GM12878 (cell line): Measurements from ENCODE around the gene TEX44. TPM values are rescaled to one million over a fixed set of nuclear protein-coding genes. Genes with fewer than 3 reads are reported as not detected.
A peak's percentile ranks its signal among the peaks of the same experiment; 100 is the strongest.

Experiments
- ATAC-seq: fragments of 200-7000 bp; cut with Tn5 transposase; 3 replicates; pipeline ENCODE4 v1.9.1; 2020; ENCODE audit warnings: mild to moderate bottlenecking, moderate library complexity
- BruUV-seq: library from RNA; stranded (reverse); fragments of 400-500 nt; replicated peaks from 2 replicates; lab custom pipeline; 2021; lab: Mats Ljungman, UMichigan
- CTCF ChIA-PET: fragments of 300-600 bp; sonication (Branson Sonifier 250); formaldehyde crosslinking; extraction: SDS; loops from one replicate; lab custom pipeline; 2021; ENCODE audit warnings: inconsistent platforms; lab: Yijun Ruan, JAX
- POLR2A ChIA-PET: fragments of 350-600 bp; formaldehyde crosslinking; extraction: SDS; loops from one replicate; lab custom pipeline; 2021; ENCODE audit warnings: inconsistent platforms; lab: Charles Lee
- RAD21 ChIA-PET: fragments of 300-600 bp; sonication (Branson Sonifier 250); formaldehyde crosslinking; loops from one replicate; lab custom pipeline; 2023; ENCODE audit warnings: antibody characterized with exemption; ENCODE audit not compliant: unreplicated experiment; lab: Charles Lee
- SMC1A ChIA-PET: fragments of 300-600 bp; sonication (Branson Sonifier 250); formaldehyde crosslinking; loops from one replicate; lab custom pipeline; 2023; ENCODE audit not compliant: unreplicated experiment, uncharacterized antibody; lab: Charles Lee
- DNase-seq: peaks from one replicate; pipeline ENCODE4 v3.0.0-alpha.2; 2011; ENCODE audit warnings: low read depth, low spot score
- FAIRE-seq: peaks from 3 replicates; lab custom pipeline; 2011; peaks lifted over from hg19 to GRCh38; lab: Jason Lieb, UNC
- H2AFZ ChIP-seq: 2 replicates; pipeline ENCODE4 v1.6.0; 2011; ENCODE audit warnings: low read depth, low read length, control low read depth; ENCODE audit not compliant: control insufficient read depth
- H3K27ac ChIP-seq: 2 replicates; pipeline ENCODE4 v1.5.1; 2011; ENCODE audit warnings: control low read depth; ENCODE audit not compliant: control insufficient read depth, insufficient read depth
- H3K27me3 ChIP-seq, 2 experiments: replicated peaks in 1 of 2; 2 replicates each; pipeline versions ENCODE4 v1.6.0 to v1.6.1; 2011; ENCODE audit warnings: low read length in 1 of 2; ENCODE audit not compliant: control insufficient read depth in 2 of 2, insufficient read depth in 2 of 2
- H3K36me3 ChIP-seq, 2 experiments: 2 replicates each; pipeline ENCODE4 v1.5.1; 2011; ENCODE audit warnings: low read length in 1 of 2; ENCODE audit not compliant: control insufficient read depth in 2 of 2, insufficient read depth in 2 of 2
- H3K4me1 ChIP-seq: 2 replicates; pipeline ENCODE4 v1.6.1; 2011; ENCODE audit warnings: mild to moderate bottlenecking, low read length, moderate library complexity, mixed read lengths; ENCODE audit not compliant: control insufficient read depth, insufficient read depth
- H3K4me2 ChIP-seq: 2 replicates; pipeline ENCODE4 v1.6.0; 2011; ENCODE audit warnings: control low read depth; ENCODE audit not compliant: control insufficient read depth, insufficient read depth
- H3K4me3 ChIP-seq: fragments of 200-600 bp; sonication (generic); 2 replicates; pipeline ENCODE4 v1.5.1; 2016
- H3K79me2 ChIP-seq: 2 replicates; pipeline ENCODE4 v1.6.0; 2011; ENCODE audit warnings: low read length; ENCODE audit not compliant: control insufficient read depth, insufficient read depth
- H3K9ac ChIP-seq: 2 replicates; pipeline ENCODE4 v1.8.0; 2011; ENCODE audit warnings: low read length, control low read depth, mixed read lengths; ENCODE audit not compliant: control insufficient read depth, insufficient read depth
- H3K9me3 ChIP-seq: replicated peaks from 3 replicates; pipeline ENCODE4 v1.5.1; 2011; ENCODE audit warnings: mild to moderate bottlenecking, low read length; ENCODE audit not compliant: control insufficient read depth, insufficient read depth
- H4K20me1 ChIP-seq: 2 replicates; pipeline ENCODE4 v1.6.0; 2011; ENCODE audit not compliant: control insufficient read depth, insufficient read depth
- KDM1A ChIP-seq: fragments of 200-600 bp; sonication (generic); IDR thresholded peaks from 2 replicates; pipeline ENCODE4 v1.6.1; 2016; ENCODE audit warnings: borderline replicate concordance
- MEF2B ChIP-seq: fragments of 450-650 bp; IDR thresholded peaks from 2 replicates; pipeline ENCODE4 v1.6.1; 2018; ENCODE audit warnings: mild to moderate bottlenecking, moderate library complexity; ENCODE audit not compliant: partially characterized antibody, poor library complexity, severe bottlenecking
- NFXL1 ChIP-seq: fragments of 450-650 bp; IDR thresholded peaks from 2 replicates; pipeline ENCODE4 v1.6.1; 2017; ENCODE audit warnings: antibody characterized with exemption, mild to moderate bottlenecking, borderline replicate concordance
- NFYA ChIP-seq: IDR thresholded peaks from 2 replicates; pipeline ENCODE4 v1.6.1; 2011; ENCODE audit warnings: low read depth, mild to moderate bottlenecking, low read length, improper control_type of control experiment, borderline replicate concordance
- PAX5 ChIP-seq: IDR thresholded peaks from 2 replicates; pipeline ENCODE4 v1.6.1; 2011; ENCODE audit warnings: low read depth, low read length, borderline replicate concordance
- STAT3 ChIP-seq: IDR thresholded peaks from 2 replicates; pipeline ENCODE4 v1.6.1; 2011; ENCODE audit warnings: low read depth, low read length, improper control_type of control experiment
- ZZZ3 ChIP-seq: IDR thresholded peaks from 2 replicates; pipeline ENCODE4 v1.6.1; 2011; ENCODE audit warnings: low read depth; ENCODE audit not compliant: control insufficient read depth, insufficient read length
- WGBS: methylation state at CpG from one replicate; pipeline ENCODE4 v1.1.6; 2016; ENCODE audit warnings: low lambda C conversion rate; ENCODE audit not compliant: insufficient replicate concordance, insufficient coverage; ENCODE audit errors: missing lambda C conversion rate; 5-methylcytosine and 5-hydroxymethylcytosine counted together
- in situ Hi-C: fragments of 300-500 bp; cut with MboI; formaldehyde crosslinking; loops from 9 replicates; pipeline ENCODE4 v1.14.3; 2018; ENCODE audit warnings: mixed read lengths
- intact Hi-C: fragments of 100-400 bp; cut with micrococcal nuclease; formaldehyde crosslinking; loops from one replicate; pipeline ENCODE4 v1.14.2; 2022; ENCODE audit not compliant: unreplicated experiment
- polyA plus RNA-seq, 11 experiments: library from polyadenylated mRNA; depleted of rRNA in 4 of 11; unstranded in 6 of 11; stranded (reverse) in 5 of 11; fragments of >200 nt; fragmentation: Nextera tagmentation in 4 of 11; fragmentation: Illumina TruSeq in 1 of 11; extraction: Ambion mirVana in 4 of 11; extraction: Trizol in 1 of 11; gene quantifications; 1 replicate in 1 of 11; 2 replicates in 10 of 11; pipeline versions ENCODE4 v1.2.1 to v1.2.3, GENCODE V29; 2011 to 2016; ENCODE audit warnings: inconsistent platforms in 2 of 11, missing spikeins in 2 of 11, low read depth in 1 of 11
- total RNA-seq, 4 experiments: library from RNA; depleted of rRNA in 3 of 4; stranded (reverse); fragments of >200 nt in 3 of 4; fragmentation: Illumina TruSeq in 1 of 4; extraction: Trizol in 1 of 4; gene quantifications; 2 replicates each; pipeline versions ENCODE4 v1.2.1 to v1.2.3, GENCODE V29; 2013 to 2021

TEX44 gene
- total and polyA plus RNA-seq, 10 of the 15 experiments (the other 5 are each of a cell fraction or from before 2014, with no cell fraction given): not detected

- DNase-seq: no peak
- H3K27me3 ChIP-seq: no peaks in the 10 kb centered on the region
- no peaks in the 10 kb centered on the region for H3K36me3 ChIP-seq
- RAD21 ChIA-PET: interaction anchor here (1.2 kb wide), 1 partner anchor 42 kb away, joined by 3 read pairs; no protein-coding TSS in a partner anchor
- H3K9me3 ChIP-seq: no peaks in the 10 kb centered on the region
- no peak overlapping the region for H3K4me3 ChIP-seq
- ATAC-seq: peak; percentile 21; the same call in 2 of the 3 replicates
- SMC1A ChIA-PET: interaction anchor here (1.0 to 1.2 kb wide), 2 partner anchors 9 to 20 kb away, joined by 3 read pairs; no protein-coding TSS in a partner anchor
- no TSS peak for BruUV-seq
- H2AFZ ChIP-seq: no peak overlapping the region
- POLR2A ChIA-PET: interaction anchor here (0.6 kb wide), 2 partner anchors 11 to 55 kb away, joined by 3 to 7 read pairs; no protein-coding TSS in a partner anchor
- no peak overlapping the region for H3K4me2 ChIP-seq
- FAIRE-seq: no peak
- WGBS: 67% methylated on average over 13 of the region's 13 CpGs
- H3K27ac ChIP-seq: no peak overlapping the region
- intact Hi-C loops (no loop called here), in situ Hi-C loops (no loop called here)
- H3K79me2 ChIP-seq: no peaks in the 10 kb centered on the region
- H4K20me1 ChIP-seq: no peaks in the 10 kb centered on the region
- no peak for TF ChIP-seq ZZZ3
- no peak for TF ChIP-seq MEF2B
- TF ChIP-seq NFYA: no peak
- no peak for TF ChIP-seq PAX5
- TF ChIP-seq STAT3: no peak
- TF ChIP-seq NFXL1: no peak
- no peak for TF ChIP-seq KDM1A
- H3K9ac ChIP-seq: no peak overlapping the region
- H3K4me1 ChIP-seq: no peaks in the 10 kb centered on the region
- CTCF ChIA-PET: interaction anchor here (1.0 to 2.2 kb wide), 4 partner anchors 9 to 81 kb away, joined by 3 to 14 read pairs (median 4); no protein-coding TSS in a partner anchor
These were observed 40.7 kb downstream of the TEX44 start for GRCh38 chr2:231633241-231633976.
